ENCODE results near the gene ST6GAL2.
A peak's percentile ranks its signal among the peaks of the same experiment; 100 is the strongest.

Gene ST6GAL2

DNA sequence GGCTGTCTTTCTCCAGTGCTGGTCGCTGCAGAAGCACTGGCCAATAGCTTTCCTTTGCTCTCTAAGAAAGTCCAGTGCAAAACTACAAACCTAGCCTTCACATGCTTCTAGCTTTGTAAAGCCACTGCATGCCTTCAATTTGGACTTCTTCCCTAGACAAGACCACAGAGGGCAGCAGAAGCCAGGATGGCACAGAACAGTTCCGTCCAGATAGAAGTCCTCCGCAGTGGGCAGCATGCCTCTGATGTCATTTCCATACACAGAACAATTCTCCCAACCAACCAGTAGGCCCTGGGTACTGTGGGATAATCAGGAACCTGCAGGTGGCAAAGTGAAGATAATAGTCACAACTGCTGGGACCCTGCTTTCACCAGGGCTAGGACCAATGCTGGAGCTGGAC, 3.3 kb downstream of the ST6GAL2 start:
- DNase-seq (ENCODE audit: low read depth), result no peak
- H3K4me3 ChIP-seq (ENCODE audit: low read depth, low read length), result no peak overlapping the region
- TF ChIP-seq, protein P1, sequence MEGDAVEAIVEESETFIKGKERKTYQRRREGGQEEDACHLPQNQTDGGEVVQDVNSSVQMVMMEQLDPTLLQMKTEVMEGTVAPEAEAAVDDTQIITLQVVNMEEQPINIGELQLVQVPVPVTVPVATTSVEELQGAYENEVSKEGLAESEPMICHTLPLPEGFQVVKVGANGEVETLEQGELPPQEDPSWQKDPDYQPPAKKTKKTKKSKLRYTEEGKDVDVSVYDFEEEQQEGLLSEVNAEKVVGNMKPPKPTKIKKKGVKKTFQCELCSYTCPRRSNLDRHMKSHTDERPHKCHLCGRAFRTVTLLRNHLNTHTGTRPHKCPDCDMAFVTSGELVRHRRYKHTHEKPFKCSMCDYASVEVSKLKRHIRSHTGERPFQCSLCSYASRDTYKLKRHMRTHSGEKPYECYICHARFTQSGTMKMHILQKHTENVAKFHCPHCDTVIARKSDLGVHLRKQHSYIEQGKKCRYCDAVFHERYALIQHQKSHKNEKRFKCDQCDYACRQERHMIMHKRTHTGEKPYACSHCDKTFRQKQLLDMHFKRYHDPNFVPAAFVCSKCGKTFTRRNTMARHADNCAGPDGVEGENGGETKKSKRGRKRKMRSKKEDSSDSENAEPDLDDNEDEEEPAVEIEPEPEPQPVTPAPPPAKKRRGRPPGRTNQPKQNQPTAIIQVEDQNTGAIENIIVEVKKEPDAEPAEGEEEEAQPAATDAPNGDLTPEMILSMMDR (IDR thresholded peaks at IDR 0.05; ENCODE audit: control insufficient read depth, extremely low read depth, insufficient read depth), result peak; percentile 17; the same call in 1 of the 2 replicates

GRCh38 chr2:106878206-106878605, 7.8 kb downstream of the ST6GAL2 start:
- no peak for DNase-seq (ENCODE audit: low read depth)
- TF ChIP-seq, protein P1 (IDR thresholded peaks at IDR 0.05; ENCODE audit: control insufficient read depth, extremely low read depth, insufficient read depth), result no peak
- no peak overlapping the region for H3K4me3 ChIP-seq (ENCODE audit: low read depth, low read length)

GRCh38 chr2:106876699-106877098, 9.3 kb downstream of the ST6GAL2 start:
- TF ChIP-seq, protein P1 (IDR thresholded peaks at IDR 0.05; ENCODE audit: control insufficient read depth, extremely low read depth, insufficient read depth), result no peak
- no peak for DNase-seq (ENCODE audit: low read depth)
- H3K4me3 ChIP-seq (ENCODE audit: low read depth, low read length), result no peak overlapping the region

GRCh38 chr2:106869512-106870275, 16.3 kb downstream of the ST6GAL2 start:
- DNase-seq (ENCODE audit: low read depth), result no peak
- no peak overlapping the region for H3K4me3 ChIP-seq (ENCODE audit: low read depth, low read length)
- TF ChIP-seq, protein P1 (IDR thresholded peaks at IDR 0.05; ENCODE audit: control insufficient read depth, extremely low read depth, insufficient read depth), result no peak

DNA sequence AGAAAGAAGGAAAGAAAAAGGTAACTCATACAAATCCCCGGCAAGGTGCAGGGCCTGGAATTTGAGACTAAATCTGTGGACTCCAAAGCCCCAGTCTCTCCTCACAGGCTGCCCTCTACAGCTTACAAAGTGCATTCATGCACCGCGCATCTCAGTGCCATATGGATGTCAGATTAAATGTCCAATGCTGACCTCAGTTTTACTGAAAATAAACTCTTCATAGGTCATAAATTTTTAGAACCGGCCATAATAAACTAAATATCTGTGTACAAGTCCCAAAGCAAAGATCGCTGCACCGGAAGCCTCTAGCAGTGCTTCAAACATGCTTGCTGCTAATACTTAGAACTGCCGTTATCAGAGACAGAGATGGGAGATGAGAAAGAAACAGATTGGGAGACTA, 17.7 kb downstream of the ST6GAL2 start:
- no peak for DNase-seq (ENCODE audit: low read depth)
- TF ChIP-seq, protein P1 (IDR thresholded peaks at IDR 0.05; ENCODE audit: control insufficient read depth, extremely low read depth, insufficient read depth), result peak; percentile 62
- no peak overlapping the region for H3K4me3 ChIP-seq (ENCODE audit: low read depth, low read length)

- TF ChIP-seq, protein P1 (IDR thresholded peaks at IDR 0.05; ENCODE audit: control insufficient read depth, extremely low read depth, insufficient read depth), result no peak
- no peak for DNase-seq (ENCODE audit: low read depth)
Observed at GRCh38 chr2:106867196-106867953, 18.6 kb downstream of the ST6GAL2 start.

More at GRCh38 chr2:106867196-106867953, 18.6 kb downstream of the ST6GAL2 start:
- H3K4me3 ChIP-seq (ENCODE audit: low read depth, low read length), result no peak overlapping the region

Measured in LNCaP clone FGC (cell line).